ENCODE data around the gene SBF2. TPM values are rescaled to one million over a fixed set of nuclear protein-coding genes. Genes with fewer than 3 reads are reported as not detected.

Gene SBF2
- total and polyA plus RNA-seq, 2 donors (not counting 1 experiment from before 2014, with no cell fraction given) = 5.6 to 17.7 TPM

DNA sequence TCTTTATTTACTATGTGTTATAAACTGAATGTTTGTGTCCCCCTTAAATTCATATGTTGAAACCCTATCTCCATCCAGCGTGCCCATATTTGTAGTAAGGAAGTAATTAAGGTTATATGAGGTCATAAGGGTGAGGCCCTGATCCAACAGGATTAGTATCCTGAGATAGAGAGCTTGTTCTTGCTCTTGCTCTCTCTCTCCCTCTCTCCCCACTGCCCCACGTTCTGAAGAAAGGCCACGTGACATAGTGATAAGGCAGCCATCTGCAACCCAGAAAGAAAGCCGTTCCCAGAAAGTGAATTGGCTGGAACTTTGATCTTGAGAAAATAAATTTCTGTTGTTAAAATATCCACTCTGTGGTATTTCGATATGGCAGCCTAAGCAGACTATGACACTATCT is 417.7 kb downstream of the SBF2 start:
- Histone ChIP-seq H3K79me2 (ENCODE audit: control insufficient read depth, insufficient read depth, low read length) (no peaks in the 10 kb centered on the region), H2AFZ (ENCODE audit: insufficient read depth, low read depth, low read length, poor library complexity, severe bottlenecking) (no peak overlapping the region), H3K9me3 (ENCODE audit: control extremely low read depth in 1 of 3, control insufficient read depth in 2 of 3, insufficient read depth in 1 of 3, low read length in 2 of 3) (peaks cover 3 to 7% (median 6%) of the 10 kb centered on the region in 3 donors), H3K4me3 (ENCODE audit: control extremely low read depth in 1 of 5, extremely low read depth in 1 of 5, insufficient read depth in 1 of 5, low read depth in 2 of 5, low read length in 4 of 5) (no peak overlapping the region), H3K4me2 (replicated peaks; ENCODE audit: low read depth, low read length, poor library complexity, severe bottlenecking) (no peak overlapping the region), H3K36me3 (replicated peaks in 1 of 2; ENCODE audit: control extremely low read depth in 1 of 2, control insufficient read depth in 1 of 2, extremely low read depth in 1 of 2, insufficient read depth in 2 of 2, low read length in 1 of 2) (no peaks in the 10 kb centered on the region), H3K9ac (ENCODE audit: low read length) (no peak overlapping the region), H3K27me3 (replicated peaks in 1 of 4; ENCODE audit: control extremely low read depth in 1 of 4, control insufficient read depth in 3 of 4, insufficient read depth in 4 of 4, low read length in 3 of 4) (no peaks in the 10 kb centered on the region), H4K20me1 (ENCODE audit: control insufficient read depth, insufficient read depth, low read length, poor library complexity, severe bottlenecking) (no peaks in the 10 kb centered on the region), H3K27ac (ENCODE audit: low read length in 2 of 2) (no peak overlapping the region), H3K4me1 (ENCODE audit: control insufficient read depth in 2 of 2, insufficient read depth in 2 of 2, low read length in 2 of 2) (no peaks in the 10 kb centered on the region)
- ATAC-seq (ENCODE audit: low read depth) (no peak), DNase-seq (no peak)
- TF ChIP-seq EZH2 (IDR thresholded peaks at IDR 0.05; ENCODE audit: borderline replicate concordance, insufficient read depth, low read depth, low read length, poor library complexity, severe bottlenecking) = no peak
- no peak for TF ChIP-seq CTCF (IDR thresholded peaks at IDR 0.05)
- ChIA-PET POLR2A (no interaction called here), CTCF (no interaction called here)
- Mint-ChIP-seq H3K4me1 (peaks cover 3% of the 10 kb centered on the region), H3K9me3 (ENCODE audit: insufficient read depth) (peaks cover 4% of the 10 kb centered on the region), H3K27me3 (no peaks in the 10 kb centered on the region), H3K4me3 (no peak overlapping the region), H3K27ac (no peak overlapping the region)
- 93% methylated on average over 2 of the region's 5 CpGs for WGBS (ENCODE audit: insufficient coverage)
- intact Hi-C loops (cut with micrococcal nuclease) = no loop called here

DNA sequence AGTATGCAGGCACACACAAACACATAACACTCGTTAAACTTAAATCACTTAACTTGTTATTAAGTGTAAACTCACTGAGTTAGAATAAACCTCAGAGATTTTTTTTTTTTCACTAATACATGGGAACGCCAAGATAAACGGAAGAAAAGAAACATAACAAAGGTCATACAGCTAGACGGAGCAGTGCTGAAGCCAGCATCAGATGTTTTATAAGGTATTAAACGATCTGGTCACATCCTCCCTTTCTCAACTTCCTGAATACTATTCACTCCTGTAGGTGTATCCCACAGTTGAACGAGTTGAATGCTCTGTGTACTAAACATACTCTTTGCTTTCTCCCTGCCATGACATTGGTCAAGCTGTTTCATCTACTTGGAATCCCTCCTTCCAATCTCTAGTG is 418.2 kb downstream of the SBF2 start:
- H3K4me1 ChIP-seq (ENCODE audit: control insufficient read depth in 2 of 2, insufficient read depth in 2 of 2, low read length in 2 of 2) = no peaks in the 10 kb centered on the region
- H2AFZ ChIP-seq (ENCODE audit: insufficient read depth, low read depth, low read length, poor library complexity, severe bottlenecking) = no peak overlapping the region
- 58% methylated on average over 1 of the region's 6 CpGs for WGBS (ENCODE audit: insufficient coverage)
- peaks cover 3 to 7% (median 6%) of the 10 kb centered on the region in 3 donors for H3K9me3 ChIP-seq (ENCODE audit: control extremely low read depth in 1 of 3, control insufficient read depth in 2 of 3, insufficient read depth in 1 of 3, low read length in 2 of 3)
- H3K79me2 ChIP-seq (ENCODE audit: control insufficient read depth, insufficient read depth, low read length) = no peaks in the 10 kb centered on the region
- H3K4me3 ChIP-seq (ENCODE audit: control extremely low read depth in 1 of 5, extremely low read depth in 1 of 5, insufficient read depth in 1 of 5, low read depth in 2 of 5, low read length in 4 of 5) = no peak overlapping the region
- Mint-ChIP-seq H3K9me3 (ENCODE audit: insufficient read depth) (peaks cover 4% of the 10 kb centered on the region), H3K4me3 (no peak overlapping the region), H3K27ac (no peak overlapping the region), H3K4me1 (peaks cover 3% of the 10 kb centered on the region), H3K27me3 (no peaks in the 10 kb centered on the region)
- H4K20me1 ChIP-seq (ENCODE audit: control insufficient read depth, insufficient read depth, low read length, poor library complexity, severe bottlenecking) = no peaks in the 10 kb centered on the region
- H3K27me3 ChIP-seq (replicated peaks in 1 of 4; ENCODE audit: control extremely low read depth in 1 of 4, control insufficient read depth in 3 of 4, insufficient read depth in 4 of 4, low read length in 3 of 4) = no peaks in the 10 kb centered on the region
- no peak for TF ChIP-seq EZH2 (IDR thresholded peaks at IDR 0.05; ENCODE audit: borderline replicate concordance, insufficient read depth, low read depth, low read length, poor library complexity, severe bottlenecking)
- CTCF ChIA-PET = interaction anchor here (0.7 to 3.0 kb wide), 2 partner anchors 13 to 15 kb away, joined by 3 to 13 read pairs; no protein-coding TSS in a partner anchor
- intact Hi-C loops (cut with micrococcal nuclease) = no loop called here
- H3K27ac ChIP-seq (ENCODE audit: low read length in 2 of 2) = no peak overlapping the region
- ATAC-seq (ENCODE audit: low read depth) (no peak), DNase-seq (no peak)
- POLR2A ChIA-PET = no interaction called here
- H3K4me2 ChIP-seq (replicated peaks; ENCODE audit: low read depth, low read length, poor library complexity, severe bottlenecking) = no peak overlapping the region
- no peak overlapping the region for H3K9ac ChIP-seq (ENCODE audit: low read length)
- H3K36me3 ChIP-seq (replicated peaks in 1 of 2; ENCODE audit: control extremely low read depth in 1 of 2, control insufficient read depth in 1 of 2, extremely low read depth in 1 of 2, insufficient read depth in 2 of 2, low read length in 1 of 2) = no peaks in the 10 kb centered on the region

Data from B cell (primary cell).